Measurements from ENCODE around the gene CCR9. TPM values are rescaled to one million over a fixed set of nuclear protein-coding genes. Genes with fewer than 3 reads are reported as not detected.

Gene CCR9
- total and polyA plus RNA-seq, 8 donors = 0.12 TPM; not detected in 7

- H3K27me3 ChIP-seq = no peaks in the 10 kb centered on the region
- intact Hi-C loops (cut with DNase I) = no loop called here
- H3K9me3 ChIP-seq = no peaks in the 10 kb centered on the region
- FAIRE-seq (no peak), DNase-seq (no peak), ATAC-seq (no peak)
- TF ChIP-seq, protein P1, sequence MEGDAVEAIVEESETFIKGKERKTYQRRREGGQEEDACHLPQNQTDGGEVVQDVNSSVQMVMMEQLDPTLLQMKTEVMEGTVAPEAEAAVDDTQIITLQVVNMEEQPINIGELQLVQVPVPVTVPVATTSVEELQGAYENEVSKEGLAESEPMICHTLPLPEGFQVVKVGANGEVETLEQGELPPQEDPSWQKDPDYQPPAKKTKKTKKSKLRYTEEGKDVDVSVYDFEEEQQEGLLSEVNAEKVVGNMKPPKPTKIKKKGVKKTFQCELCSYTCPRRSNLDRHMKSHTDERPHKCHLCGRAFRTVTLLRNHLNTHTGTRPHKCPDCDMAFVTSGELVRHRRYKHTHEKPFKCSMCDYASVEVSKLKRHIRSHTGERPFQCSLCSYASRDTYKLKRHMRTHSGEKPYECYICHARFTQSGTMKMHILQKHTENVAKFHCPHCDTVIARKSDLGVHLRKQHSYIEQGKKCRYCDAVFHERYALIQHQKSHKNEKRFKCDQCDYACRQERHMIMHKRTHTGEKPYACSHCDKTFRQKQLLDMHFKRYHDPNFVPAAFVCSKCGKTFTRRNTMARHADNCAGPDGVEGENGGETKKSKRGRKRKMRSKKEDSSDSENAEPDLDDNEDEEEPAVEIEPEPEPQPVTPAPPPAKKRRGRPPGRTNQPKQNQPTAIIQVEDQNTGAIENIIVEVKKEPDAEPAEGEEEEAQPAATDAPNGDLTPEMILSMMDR (IDR thresholded peaks at IDR 0.05) = no peak
- H3K4me3 ChIP-seq = no peak overlapping the region
- H3K4me1 ChIP-seq = no peaks in the 10 kb centered on the region
- 94 to 95% methylated on average over 6 of the region's 6 CpGs for WGBS, 2 donors
- no peak overlapping the region for H3K27ac ChIP-seq
- H3K36me3 ChIP-seq = peaks cover 0 to 67% (median 16%) of the 10 kb centered on the region in 3 donors
Observed at GRCh38 chr3:45948881-45949280, 62.5 kb downstream of the CCR9 start.

- H3K27me3 ChIP-seq = no peaks in the 10 kb centered on the region
- no peaks in the 10 kb centered on the region for H3K4me1 ChIP-seq
- H3K4me3 ChIP-seq = no peak overlapping the region
- DNase-seq (no peak), FAIRE-seq (no peak), ATAC-seq (no peak)
- peaks cover 5 to 72% (median 19%) of the 10 kb centered on the region in 3 donors for H3K36me3 ChIP-seq
- no peak overlapping the region for H3K27ac ChIP-seq
- TF ChIP-seq, protein P1 (IDR thresholded peaks at IDR 0.05) = no peak
- WGBS, 2 donors = 92 to 97% methylated on average over 4 of the region's 4 CpGs
- H3K9me3 ChIP-seq = no peaks in the 10 kb centered on the region
- intact Hi-C loops (cut with DNase I) = no loop called here
Observed at GRCh38 chr3:45949432-45949831, 63.1 kb downstream of the CCR9 start.

DNA sequence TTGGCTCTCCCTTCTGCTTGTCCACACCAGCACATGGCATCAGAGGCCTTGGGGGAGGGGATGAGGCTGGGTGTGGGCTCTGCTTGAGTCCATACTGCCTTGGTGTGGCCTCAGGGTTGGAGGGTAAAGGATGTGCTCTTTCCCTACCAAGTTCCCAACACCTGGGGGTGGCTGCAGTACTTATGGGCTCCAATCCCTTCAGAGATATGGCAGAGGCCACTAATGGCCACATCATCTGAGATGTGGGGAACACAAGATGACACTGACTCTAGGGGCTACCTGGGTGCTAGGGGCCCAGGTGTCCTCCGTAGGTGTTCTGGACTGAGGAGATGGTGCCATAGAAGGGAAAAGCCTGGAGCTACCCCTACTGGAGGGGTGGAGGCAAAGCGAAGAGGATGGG is 63.8 kb downstream of the CCR9 start:
- 84 to 97% methylated on average over 2 of the region's 2 CpGs for WGBS, 2 donors
- no peak for ATAC-seq
- H3K27me3 ChIP-seq = no peaks in the 10 kb centered on the region
- no peak for DNase-seq
- no peaks in the 10 kb centered on the region for H3K9me3 ChIP-seq
- intact Hi-C loops (cut with DNase I) = no loop called here
- TF ChIP-seq, protein P1 (IDR thresholded peaks at IDR 0.05) = no peak
- H3K27ac ChIP-seq = no peak overlapping the region
- peaks cover 5 to 79% (median 26%) of the 10 kb centered on the region in 3 donors for H3K36me3 ChIP-seq
- H3K4me1 ChIP-seq = no peaks in the 10 kb centered on the region
- no peak overlapping the region for H3K4me3 ChIP-seq
- FAIRE-seq = no peak

GRCh38 chr3:45950686-45951600 is 64.6 kb downstream of the CCR9 start:
- no peak overlapping the region for H3K4me3 ChIP-seq
- no peak for DNase-seq
- intact Hi-C loops (cut with DNase I) = no loop called here
- WGBS, 2 donors = 91 to 92% methylated on average over 6 of the region's 6 CpGs
- H3K9me3 ChIP-seq = no peaks in the 10 kb centered on the region
- no peak for FAIRE-seq
- peak in 1 of 4 donors; percentile 27 for ATAC-seq
- TF ChIP-seq, protein P1 (IDR thresholded peaks at IDR 0.05) = no peak
- peaks cover 5 to 88% (median 29%) of the 10 kb centered on the region in 3 donors for H3K36me3 ChIP-seq
- no peaks in the 10 kb centered on the region for H3K4me1 ChIP-seq
- no peak overlapping the region for H3K27ac ChIP-seq
- no peaks in the 10 kb centered on the region for H3K27me3 ChIP-seq

GRCh38 chr3:45951946-45952345 is 65.6 kb downstream of the CCR9 start:
- H3K9me3 ChIP-seq = no peaks in the 10 kb centered on the region
- ATAC-seq (no peak), DNase-seq (no peak), FAIRE-seq (no peak)
- no peaks in the 10 kb centered on the region for H3K27me3 ChIP-seq
- intact Hi-C loops (cut with DNase I) = no loop called here
- no peak overlapping the region for H3K27ac ChIP-seq
- no peak overlapping the region for H3K4me3 ChIP-seq
- peaks cover 5 to 89% (median 29%) of the 10 kb centered on the region in 3 donors for H3K36me3 ChIP-seq
- H3K4me1 ChIP-seq = no peaks in the 10 kb centered on the region
- TF ChIP-seq, protein P1 (IDR thresholded peaks at IDR 0.05) = no peak
- WGBS, 2 donors = 90 to 96% methylated on average over 6 of the region's 6 CpGs

Data from pancreas (tissue), 10 donors.